ENCODE results near the gene TRUB2. TPM values are rescaled to one million over a fixed set of nuclear protein-coding genes. Genes with fewer than 3 reads are reported as not detected.

Gene TRUB2
- total and polyA plus RNA-seq, 2 of the 13 experiments (the other 11 are each of a cell fraction or from before 2014, with no cell fraction given) = 22.3 to 41.2 TPM

DNA sequence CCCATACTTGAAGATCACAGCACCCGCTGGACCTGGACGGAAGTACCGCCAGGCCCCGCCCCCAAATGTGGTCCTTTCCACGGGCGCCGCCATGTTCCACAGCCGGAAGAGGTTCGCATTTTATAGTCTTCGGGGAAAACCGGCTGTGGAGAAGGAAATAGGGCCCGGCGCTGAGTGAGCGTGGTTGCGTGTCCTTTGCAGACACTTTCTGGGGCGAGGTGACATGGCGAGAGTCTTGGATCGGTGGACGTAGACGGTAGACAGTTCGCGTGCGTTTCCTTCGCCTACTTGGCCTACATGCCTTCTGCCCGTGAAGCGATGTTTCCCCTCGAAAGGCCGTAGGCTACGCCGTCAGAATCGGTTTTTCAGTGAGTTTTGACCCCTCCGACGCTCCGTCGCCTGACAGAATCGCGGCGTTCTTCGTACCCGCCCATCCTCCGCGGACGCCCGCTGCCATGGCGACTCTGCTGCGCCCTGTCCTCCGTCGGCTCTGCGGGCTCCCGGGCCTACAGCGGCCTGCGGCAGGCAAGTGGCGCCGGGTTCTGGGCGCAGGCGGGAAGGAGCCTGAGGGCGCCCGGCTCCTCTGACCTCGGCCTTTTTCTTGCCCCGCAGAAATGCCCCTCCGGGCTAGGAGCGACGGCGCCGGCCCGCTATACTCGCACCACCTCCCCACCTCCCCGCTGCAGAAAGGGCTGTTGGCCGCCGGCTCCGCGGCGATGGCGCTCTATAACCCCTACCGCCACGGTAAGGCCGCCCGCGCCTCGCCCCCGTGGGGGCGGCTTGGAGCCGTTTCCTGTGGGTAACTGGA lies at the start of gene TRUB2, which contains the start of gene COQ4 (continued):
- TF ChIP-seq ZBTB8A (CRISPR knock-in tag; IDR thresholded peaks at IDR 0.05; ENCODE audit: borderline replicate concordance, low read depth) (no peak), CTCF (CRISPR knock-in tag; IDR thresholded peaks at IDR 0.05) (no peak; the same call in 1 of the 2 replicates), ZNF577 (CRISPR knock-in tag; IDR thresholded peaks at IDR 0.05; ENCODE audit: borderline replicate concordance, low read depth) (no peak), ZNF33B (CRISPR knock-in tag; IDR thresholded peaks at IDR 0.05) (peak; percentile 60; the same call in 1 of the 2 replicates), ADNP (CRISPR knock-in tag; IDR thresholded peaks at IDR 0.05) (no peak; the same call in 1 of the 2 replicates), ZNF552 (CRISPR knock-in tag; IDR thresholded peaks at IDR 0.05; ENCODE audit: borderline replicate concordance) (no peak), PPARG (CRISPR knock-in tag; conservative IDR thresholded peaks at IDR 0.05) (0 out of 2 replicates have a peak, but pooled peaks have one; percentile 11), ZFP62 (CRISPR knock-in tag; IDR thresholded peaks at IDR 0.05) (no peak), ZBTB1 (CRISPR knock-in tag; IDR thresholded peaks at IDR 0.05; ENCODE audit: borderline replicate concordance) (no peak), RAD51 (IDR thresholded peaks at IDR 0.05; ENCODE audit: borderline replicate concordance) (no peak; the same call in 1 of the 2 replicates), SP1 (IDR thresholded peaks at IDR 0.05) (no peak), SP1 (CRISPR knock-in tag; IDR thresholded peaks at IDR 0.05) (peak; percentile 90), CBX1 (IDR thresholded peaks at IDR 0.05; ENCODE audit: low read depth) (no peak), FOXK1 (CRISPR knock-in tag; IDR thresholded peaks at IDR 0.05; ENCODE audit: borderline replicate concordance, low read depth) (peak; percentile 92), ZNF3 (CRISPR knock-in tag; IDR thresholded peaks at IDR 0.05) (no peak), MXI1 (IDR thresholded peaks at IDR 0.05; ENCODE audit: borderline replicate concordance, low read depth, low read length) (peak; percentile 100), ZBTB34 (CRISPR knock-in tag; IDR thresholded peaks at IDR 0.05) (no peak), ZNF878 (CRISPR knock-in tag; IDR thresholded peaks at IDR 0.05) (no peak), HDAC2 (CRISPR knock-in tag; IDR thresholded peaks at IDR 0.05) (peak; percentile 85), YEATS2 (CRISPR knock-in tag; IDR thresholded peaks at IDR 0.05; ENCODE audit: borderline replicate concordance) (peak; percentile 95), ZNF446 (CRISPR knock-in tag; IDR thresholded peaks at IDR 0.05) (0 out of 2 replicates have a peak, but pooled peaks have one; percentile 37)
- TF ChIP-seq, protein P1, sequence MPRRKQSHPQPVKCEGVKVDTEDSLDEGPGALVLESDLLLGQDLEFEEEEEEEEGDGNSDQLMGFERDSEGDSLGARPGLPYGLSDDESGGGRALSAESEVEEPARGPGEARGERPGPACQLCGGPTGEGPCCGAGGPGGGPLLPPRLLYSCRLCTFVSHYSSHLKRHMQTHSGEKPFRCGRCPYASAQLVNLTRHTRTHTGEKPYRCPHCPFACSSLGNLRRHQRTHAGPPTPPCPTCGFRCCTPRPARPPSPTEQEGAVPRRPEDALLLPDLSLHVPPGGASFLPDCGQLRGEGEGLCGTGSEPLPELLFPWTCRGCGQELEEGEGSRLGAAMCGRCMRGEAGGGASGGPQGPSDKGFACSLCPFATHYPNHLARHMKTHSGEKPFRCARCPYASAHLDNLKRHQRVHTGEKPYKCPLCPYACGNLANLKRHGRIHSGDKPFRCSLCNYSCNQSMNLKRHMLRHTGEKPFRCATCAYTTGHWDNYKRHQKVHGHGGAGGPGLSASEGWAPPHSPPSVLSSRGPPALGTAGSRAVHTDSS (CRISPR knock-in tag; conservative IDR thresholded peaks at IDR 0.05) = 0 out of 2 replicates have a peak, but pooled peaks have one; percentile 15
- TF ChIP-seq, protein P2, sequence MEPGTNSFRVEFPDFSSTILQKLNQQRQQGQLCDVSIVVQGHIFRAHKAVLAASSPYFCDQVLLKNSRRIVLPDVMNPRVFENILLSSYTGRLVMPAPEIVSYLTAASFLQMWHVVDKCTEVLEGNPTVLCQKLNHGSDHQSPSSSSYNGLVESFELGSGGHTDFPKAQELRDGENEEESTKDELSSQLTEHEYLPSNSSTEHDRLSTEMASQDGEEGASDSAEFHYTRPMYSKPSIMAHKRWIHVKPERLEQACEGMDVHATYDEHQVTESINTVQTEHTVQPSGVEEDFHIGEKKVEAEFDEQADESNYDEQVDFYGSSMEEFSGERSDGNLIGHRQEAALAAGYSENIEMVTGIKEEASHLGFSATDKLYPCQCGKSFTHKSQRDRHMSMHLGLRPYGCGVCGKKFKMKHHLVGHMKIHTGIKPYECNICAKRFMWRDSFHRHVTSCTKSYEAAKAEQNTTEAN (CRISPR knock-in tag; conservative IDR thresholded peaks at IDR 0.05) = 0 out of 2 replicates have a peak, but pooled peaks have one; percentile 38
